ENCODE measurements around the gene C17orf58. TPM values are rescaled to one million over a fixed set of nuclear protein-coding genes. Genes with fewer than 3 reads are reported as not detected.

The C17orf58 gene
- total and polyA plus RNA-seq, 2 experiments from 2014 or later, result 30.9 to 35.8 TPM

DNA sequence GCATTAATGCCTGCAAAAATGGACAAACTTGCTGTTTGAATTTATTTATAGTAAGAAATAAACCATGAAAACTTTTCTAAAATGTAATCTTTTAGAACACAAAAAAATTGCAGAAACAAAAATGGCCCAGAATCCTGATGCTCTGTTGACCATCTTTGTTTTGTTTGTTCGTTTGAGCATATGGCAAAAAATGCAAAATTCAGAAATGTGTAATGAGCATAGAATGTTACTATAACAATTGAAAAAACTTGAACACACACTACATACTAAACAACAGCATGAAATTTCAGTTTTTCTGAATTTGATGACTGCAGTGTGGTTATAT is 38.1 kb upstream of the C17orf58 start (continued):
- TF ChIP-seq, protein P1, sequence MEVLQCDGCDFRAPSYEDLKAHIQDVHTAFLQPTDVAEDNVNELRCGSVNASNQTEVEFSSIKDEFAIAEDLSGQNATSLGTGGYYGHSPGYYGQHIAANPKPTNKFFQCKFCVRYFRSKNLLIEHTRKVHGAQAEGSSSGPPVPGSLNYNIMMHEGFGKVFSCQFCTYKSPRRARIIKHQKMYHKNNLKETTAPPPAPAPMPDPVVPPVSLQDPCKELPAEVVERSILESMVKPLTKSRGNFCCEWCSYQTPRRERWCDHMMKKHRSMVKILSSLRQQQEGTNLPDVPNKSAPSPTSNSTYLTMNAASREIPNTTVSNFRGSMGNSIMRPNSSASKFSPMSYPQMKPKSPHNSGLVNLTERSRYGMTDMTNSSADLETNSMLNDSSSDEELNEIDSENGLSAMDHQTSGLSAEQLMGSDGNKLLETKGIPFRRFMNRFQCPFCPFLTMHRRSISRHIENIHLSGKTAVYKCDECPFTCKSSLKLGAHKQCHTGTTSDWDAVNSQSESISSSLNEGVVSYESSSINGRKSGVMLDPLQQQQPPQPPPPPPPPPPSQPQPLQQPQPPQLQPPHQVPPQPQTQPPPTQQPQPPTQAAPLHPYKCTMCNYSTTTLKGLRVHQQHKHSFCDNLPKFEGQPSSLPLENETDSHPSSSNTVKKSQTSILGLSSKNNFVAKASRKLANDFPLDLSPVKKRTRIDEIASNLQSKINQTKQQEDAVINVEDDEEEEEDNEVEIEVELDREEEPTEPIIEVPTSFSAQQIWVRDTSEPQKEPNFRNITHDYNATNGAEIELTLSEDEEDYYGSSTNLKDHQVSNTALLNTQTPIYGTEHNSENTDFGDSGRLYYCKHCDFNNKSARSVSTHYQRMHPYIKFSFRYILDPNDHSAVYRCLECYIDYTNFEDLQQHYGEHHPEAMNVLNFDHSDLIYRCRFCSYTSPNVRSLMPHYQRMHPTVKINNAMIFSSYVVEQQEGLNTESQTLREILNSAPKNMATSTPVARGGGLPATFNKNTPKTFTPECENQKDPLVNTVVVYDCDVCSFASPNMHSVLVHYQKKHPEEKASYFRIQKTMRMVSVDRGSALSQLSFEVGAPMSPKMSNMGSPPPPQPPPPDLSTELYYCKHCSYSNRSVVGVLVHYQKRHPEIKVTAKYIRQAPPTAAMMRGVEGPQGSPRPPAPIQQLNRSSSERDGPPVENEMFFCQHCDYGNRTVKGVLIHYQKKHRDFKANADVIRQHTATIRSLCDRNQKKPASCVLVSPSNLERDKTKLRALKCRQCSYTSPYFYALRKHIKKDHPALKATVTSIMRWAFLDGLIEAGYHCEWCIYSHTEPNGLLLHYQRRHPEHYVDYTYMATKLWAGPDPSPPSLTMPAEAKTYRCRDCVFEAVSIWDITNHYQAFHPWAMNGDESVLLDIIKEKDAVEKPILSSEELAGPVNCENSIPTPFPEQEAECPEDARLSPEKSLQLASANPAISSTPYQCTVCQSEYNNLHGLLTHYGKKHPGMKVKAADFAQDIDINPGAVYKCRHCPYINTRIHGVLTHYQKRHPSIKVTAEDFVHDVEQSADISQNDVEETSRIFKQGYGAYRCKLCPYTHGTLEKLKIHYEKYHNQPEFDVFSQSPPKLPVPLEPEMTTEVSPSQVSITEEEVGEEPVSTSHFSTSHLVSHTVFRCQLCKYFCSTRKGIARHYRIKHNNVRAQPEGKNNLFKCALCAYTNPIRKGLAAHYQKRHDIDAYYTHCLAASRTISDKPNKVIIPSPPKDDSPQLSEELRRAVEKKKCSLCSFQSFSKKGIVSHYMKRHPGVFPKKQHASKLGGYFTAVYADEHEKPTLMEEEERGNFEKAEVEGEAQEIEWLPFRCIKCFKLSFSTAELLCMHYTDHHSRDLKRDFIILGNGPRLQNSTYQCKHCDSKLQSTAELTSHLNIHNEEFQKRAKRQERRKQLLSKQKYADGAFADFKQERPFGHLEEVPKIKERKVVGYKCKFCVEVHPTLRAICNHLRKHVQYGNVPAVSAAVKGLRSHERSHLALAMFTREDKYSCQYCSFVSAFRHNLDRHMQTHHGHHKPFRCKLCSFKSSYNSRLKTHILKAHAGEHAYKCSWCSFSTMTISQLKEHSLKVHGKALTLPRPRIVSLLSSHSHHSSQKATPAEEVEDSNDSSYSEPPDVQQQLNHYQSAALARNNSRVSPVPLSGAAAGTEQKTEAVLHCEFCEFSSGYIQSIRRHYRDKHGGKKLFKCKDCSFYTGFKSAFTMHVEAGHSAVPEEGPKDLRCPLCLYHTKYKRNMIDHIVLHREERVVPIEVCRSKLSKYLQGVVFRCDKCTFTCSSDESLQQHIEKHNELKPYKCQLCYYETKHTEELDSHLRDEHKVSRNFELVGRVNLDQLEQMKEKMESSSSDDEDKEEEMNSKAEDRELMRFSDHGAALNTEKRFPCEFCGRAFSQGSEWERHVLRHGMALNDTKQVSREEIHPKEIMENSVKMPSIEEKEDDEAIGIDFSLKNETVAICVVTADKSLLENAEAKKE (CRISPR knock-in tag; IDR thresholded peaks at IDR 0.05), result no peak
- TF ChIP-seq STAT1 (IDR thresholded peaks at IDR 0.05; ENCODE audit: unreplicated experiment), result no peak
- no peak for TF ChIP-seq ZNF114 (CRISPR knock-in tag; IDR thresholded peaks at IDR 0.05)
- TF ChIP-seq, protein P2, sequence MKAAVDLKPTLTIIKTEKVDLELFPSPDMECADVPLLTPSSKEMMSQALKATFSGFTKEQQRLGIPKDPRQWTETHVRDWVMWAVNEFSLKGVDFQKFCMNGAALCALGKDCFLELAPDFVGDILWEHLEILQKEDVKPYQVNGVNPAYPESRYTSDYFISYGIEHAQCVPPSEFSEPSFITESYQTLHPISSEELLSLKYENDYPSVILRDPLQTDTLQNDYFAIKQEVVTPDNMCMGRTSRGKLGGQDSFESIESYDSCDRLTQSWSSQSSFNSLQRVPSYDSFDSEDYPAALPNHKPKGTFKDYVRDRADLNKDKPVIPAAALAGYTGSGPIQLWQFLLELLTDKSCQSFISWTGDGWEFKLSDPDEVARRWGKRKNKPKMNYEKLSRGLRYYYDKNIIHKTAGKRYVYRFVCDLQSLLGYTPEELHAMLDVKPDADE (IDR thresholded peaks at IDR 0.05), result no peak
- no peak for TF ChIP-seq NANOG (IDR thresholded peaks at IDR 0.05; ENCODE audit: borderline replicate concordance)

GRCh38 chr17:68033636-68034451 is 37.6 kb upstream of the C17orf58 start:
- peak; percentile 98 for DNase-seq (ENCODE audit: low spot score)
- H3K9me3 Mint-ChIP-seq, result no peaks in the 10 kb centered on the region
- peak; percentile 82 for ATAC-seq
- Histone ChIP-seq H3K4me1 (ENCODE audit: insufficient read depth) (peaks cover 16% of the 10 kb centered on the region), H3F3A (replicated peaks; ENCODE audit: low read depth) (peaks cover 15% of the 10 kb centered on the region; the same call in 1 of the 2 replicates), H3K4me2 (peak overlapping the region; percentile 65), H2AFZ (no peak overlapping the region), H4K20me1 (replicated peaks; ENCODE audit: insufficient read depth) (peaks cover 21% of the 10 kb centered on the region), H3K9me2 (ENCODE audit: insufficient read depth) (no peaks in the 10 kb centered on the region), H3K27ac (ENCODE audit: low read depth) (peak overlapping the region; percentile 94), H3K27me3 (ENCODE audit: insufficient read depth) (no peaks in the 10 kb centered on the region), H3K79me2 (replicated peaks; ENCODE audit: insufficient read depth) (peaks cover 33% of the 10 kb centered on the region), H3K36me3 (ENCODE audit: insufficient read depth) (peaks cover 24% of the 10 kb centered on the region), H3K4me3 (no peak overlapping the region; the same call in 1 of the 2 replicates)
- H3K36me3 Mint-ChIP-seq (ENCODE audit: low read depth), result peaks cover 35% of the 10 kb centered on the region
- H3K27ac Mint-ChIP-seq, result peak overlapping the region; percentile 95
- H3K27me3 Mint-ChIP-seq (ENCODE audit: insufficient read depth, low read depth, poor library complexity), result peaks cover 19% of the 10 kb centered on the region
- peak overlapping the region; percentile 55 for H3K4me3 Mint-ChIP-seq
- H3K4me1 Mint-ChIP-seq, result peaks cover 27% of the 10 kb centered on the region
- TF ChIP-seq ZNF331 (CRISPR knock-in tag; IDR thresholded peaks at IDR 0.05; ENCODE audit: low read depth) (no peak), STAT1 (IDR thresholded peaks at IDR 0.05; ENCODE audit: unreplicated experiment) (no peak), EZH2phosphoT487 (IDR thresholded peaks at IDR 0.05; ENCODE audit: unreplicated experiment) (no peak), CTCF (conservative IDR thresholded peaks at IDR 0.05; ENCODE audit: low read depth in 2 of 2) (no peak), JUNB (IDR thresholded peaks at IDR 0.05; ENCODE audit: unreplicated experiment) (no peak), POLR2AphosphoS5 (IDR thresholded peaks at IDR 0.05; ENCODE audit: low read depth) (peak; percentile 47; the same call in 1 of the 2 replicates), ZNF114 (CRISPR knock-in tag; IDR thresholded peaks at IDR 0.05) (no peak)
